NB4 (cell line): ENCODE measurements around the gene AMBRA1.

Experiments
- POLR2A ChIP-seq: IDR thresholded peaks from 2 replicates; pipeline ENCODE4 v1.6.1; 2011; ENCODE audit warnings: mild to moderate bottlenecking; ENCODE audit not compliant: insufficient read length; ENCODE audit errors: extremely low read depth
- TF ChIP-seq, protein P1 (sequence below): IDR thresholded peaks from one replicate; pipeline ENCODE4 v1.5.1; 2012; ENCODE audit warnings: low read depth, low read length

DNA sequence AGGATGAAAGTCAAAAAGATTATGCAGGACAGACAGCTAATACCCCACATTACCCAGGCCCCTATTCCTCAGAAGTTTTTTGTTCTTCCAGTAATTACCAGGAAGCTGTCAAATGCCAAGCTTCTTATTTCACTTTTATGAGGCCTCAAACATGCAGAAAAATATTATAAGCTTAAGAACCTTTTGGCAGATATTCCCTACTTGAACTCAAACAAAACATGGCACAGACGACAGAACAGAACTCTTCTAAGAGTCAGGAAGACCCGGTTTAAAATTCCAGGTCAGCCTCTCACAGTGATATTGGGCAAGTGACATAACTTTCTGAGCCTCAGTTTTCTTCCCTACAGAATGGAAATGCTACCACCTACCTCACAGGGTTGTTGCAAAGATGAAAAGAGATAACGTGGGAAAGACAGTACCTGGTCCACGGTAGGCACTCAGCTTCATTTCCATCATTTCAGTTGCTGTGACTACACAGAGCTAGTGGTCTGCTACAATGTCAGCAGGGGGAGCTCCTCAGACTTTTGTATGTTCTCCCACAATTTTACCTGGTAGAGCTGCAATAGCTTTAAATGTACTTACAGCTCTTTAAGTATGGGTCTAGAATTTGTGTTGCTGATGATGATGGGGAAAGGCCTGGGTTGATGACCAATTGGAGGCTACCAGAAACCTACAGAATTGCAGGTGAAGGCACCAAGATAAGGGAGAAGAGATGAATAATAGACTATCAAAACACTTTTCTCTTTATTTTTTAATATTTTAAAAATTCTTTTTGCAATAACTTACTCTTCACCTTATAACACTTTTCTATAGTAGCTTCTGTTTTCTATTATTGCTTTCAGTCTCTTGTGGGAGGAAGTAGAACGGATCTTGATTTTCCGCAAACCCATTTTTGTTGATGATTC is 103.9 kb downstream of the AMBRA1 start:
- TF ChIP-seq, protein P1, sequence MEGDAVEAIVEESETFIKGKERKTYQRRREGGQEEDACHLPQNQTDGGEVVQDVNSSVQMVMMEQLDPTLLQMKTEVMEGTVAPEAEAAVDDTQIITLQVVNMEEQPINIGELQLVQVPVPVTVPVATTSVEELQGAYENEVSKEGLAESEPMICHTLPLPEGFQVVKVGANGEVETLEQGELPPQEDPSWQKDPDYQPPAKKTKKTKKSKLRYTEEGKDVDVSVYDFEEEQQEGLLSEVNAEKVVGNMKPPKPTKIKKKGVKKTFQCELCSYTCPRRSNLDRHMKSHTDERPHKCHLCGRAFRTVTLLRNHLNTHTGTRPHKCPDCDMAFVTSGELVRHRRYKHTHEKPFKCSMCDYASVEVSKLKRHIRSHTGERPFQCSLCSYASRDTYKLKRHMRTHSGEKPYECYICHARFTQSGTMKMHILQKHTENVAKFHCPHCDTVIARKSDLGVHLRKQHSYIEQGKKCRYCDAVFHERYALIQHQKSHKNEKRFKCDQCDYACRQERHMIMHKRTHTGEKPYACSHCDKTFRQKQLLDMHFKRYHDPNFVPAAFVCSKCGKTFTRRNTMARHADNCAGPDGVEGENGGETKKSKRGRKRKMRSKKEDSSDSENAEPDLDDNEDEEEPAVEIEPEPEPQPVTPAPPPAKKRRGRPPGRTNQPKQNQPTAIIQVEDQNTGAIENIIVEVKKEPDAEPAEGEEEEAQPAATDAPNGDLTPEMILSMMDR, result peak; percentile 70
- no peak for TF ChIP-seq POLR2A
